Smooth muscle cell (in vitro differentiated cells): ENCODE measurements around the gene ADAM12. TPM values are rescaled to one million over a fixed set of nuclear protein-coding genes. Genes with fewer than 3 reads are reported as not detected.

Experiments
- DNase-seq: peaks from one replicate; lab custom pipeline; 2025; ENCODE audit not compliant: unreplicated experiment; lab: John Stamatoyannopoulos, UW
- H2AFZ ChIP-seq: fragments of 200-600 bp; sonication (generic); 2 replicates; pipeline ENCODE4 v1.6.0; 2016; ENCODE audit warnings: antibody characterized with exemption, low read depth, mild to moderate bottlenecking
- H3F3A ChIP-seq: fragments of 200-600 bp; sonication (generic); 2 replicates; pipeline ENCODE4 v1.6.0; 2017; ENCODE audit warnings: antibody characterized with exemption, low read depth
- H3K27ac ChIP-seq: fragments of 200-600 bp; sonication (generic); 2 replicates; pipeline ENCODE4 v1.5.1; 2016; ENCODE audit warnings: low read depth, mild to moderate bottlenecking
- H3K27me3 ChIP-seq: fragments of 200-600 bp; sonication (generic); 2 replicates; pipeline ENCODE4 v1.6.1; 2016; ENCODE audit warnings: low read depth, mild to moderate bottlenecking
- H3K36me3 ChIP-seq: fragments of 200-600 bp; sonication (generic); 2 replicates; pipeline ENCODE4 v1.5.1; 2016; ENCODE audit warnings: low read depth
- H3K4me1 ChIP-seq: fragments of 200-600 bp; sonication (generic); 2 replicates; pipeline ENCODE4 v1.5.1; 2016; ENCODE audit warnings: low read depth
- H3K4me2 ChIP-seq: fragments of 200-600 bp; sonication (generic); 2 replicates; pipeline ENCODE4 v1.6.0; 2016; ENCODE audit warnings: mild to moderate bottlenecking
- H3K4me3 ChIP-seq: fragments of 200-600 bp; sonication (generic); 2 replicates; pipeline ENCODE4 v1.5.1; 2016; ENCODE audit warnings: mild to moderate bottlenecking
- H3K79me2 ChIP-seq: fragments of 200-600 bp; sonication (generic); 2 replicates; pipeline ENCODE4 v1.6.0; 2016; ENCODE audit warnings: low read depth, mild to moderate bottlenecking
- H3K9ac ChIP-seq: fragments of 200-600 bp; sonication (generic); 2 replicates; pipeline ENCODE4 v1.6.0; 2016; ENCODE audit warnings: low read depth
- H3K9me3 ChIP-seq: fragments of 200-600 bp; sonication (generic); replicated peaks from 2 replicates; pipeline ENCODE4 v1.5.1; 2016; ENCODE audit warnings: low read depth
- H4K20me1 ChIP-seq: fragments of 200-600 bp; sonication (generic); 2 replicates; pipeline ENCODE4 v1.6.0; 2016; ENCODE audit warnings: low read depth
- WGBS: methylation state at CpG from one replicate; pipeline ENCODE4 v1.1.7; 2016; ENCODE audit warnings: low lambda C conversion rate; 5-methylcytosine and 5-hydroxymethylcytosine counted together
- polyA plus RNA-seq: library from polyadenylated mRNA; unstranded; fragments of >200 nt; fragmentation: Nextera tagmentation; extraction: Ambion mirVana; gene quantifications from 2 replicates; pipeline ENCODE4 v1.2.1, GENCODE V29; 2016
- total RNA-seq: library from RNA; depleted of rRNA; stranded (reverse); fragments of >200 nt; gene quantifications from 2 replicates; pipeline ENCODE4 v1.2.3, GENCODE V29; 2014
- TF ChIP-seq, protein P1 (sequence below): fragments of 200-600 bp; sonication (generic); IDR thresholded peaks from 2 replicates; pipeline ENCODE4 v1.5.1; 2017; ENCODE audit warnings: borderline replicate concordance, mild to moderate bottlenecking, antibody characterized with exemption; ENCODE audit not compliant: insufficient read depth, poor library complexity, severe bottlenecking

ADAM12 gene
- total and polyA plus RNA-seq, 2 experiments from 2014 or later: 40.0 to 54.3 TPM

- peaks cover 48% of the 10 kb centered on the region for H3K79me2 ChIP-seq
Measured at GRCh38 chr10:126235979-126236851, 152.1 kb downstream of the ADAM12 start.

DNA sequence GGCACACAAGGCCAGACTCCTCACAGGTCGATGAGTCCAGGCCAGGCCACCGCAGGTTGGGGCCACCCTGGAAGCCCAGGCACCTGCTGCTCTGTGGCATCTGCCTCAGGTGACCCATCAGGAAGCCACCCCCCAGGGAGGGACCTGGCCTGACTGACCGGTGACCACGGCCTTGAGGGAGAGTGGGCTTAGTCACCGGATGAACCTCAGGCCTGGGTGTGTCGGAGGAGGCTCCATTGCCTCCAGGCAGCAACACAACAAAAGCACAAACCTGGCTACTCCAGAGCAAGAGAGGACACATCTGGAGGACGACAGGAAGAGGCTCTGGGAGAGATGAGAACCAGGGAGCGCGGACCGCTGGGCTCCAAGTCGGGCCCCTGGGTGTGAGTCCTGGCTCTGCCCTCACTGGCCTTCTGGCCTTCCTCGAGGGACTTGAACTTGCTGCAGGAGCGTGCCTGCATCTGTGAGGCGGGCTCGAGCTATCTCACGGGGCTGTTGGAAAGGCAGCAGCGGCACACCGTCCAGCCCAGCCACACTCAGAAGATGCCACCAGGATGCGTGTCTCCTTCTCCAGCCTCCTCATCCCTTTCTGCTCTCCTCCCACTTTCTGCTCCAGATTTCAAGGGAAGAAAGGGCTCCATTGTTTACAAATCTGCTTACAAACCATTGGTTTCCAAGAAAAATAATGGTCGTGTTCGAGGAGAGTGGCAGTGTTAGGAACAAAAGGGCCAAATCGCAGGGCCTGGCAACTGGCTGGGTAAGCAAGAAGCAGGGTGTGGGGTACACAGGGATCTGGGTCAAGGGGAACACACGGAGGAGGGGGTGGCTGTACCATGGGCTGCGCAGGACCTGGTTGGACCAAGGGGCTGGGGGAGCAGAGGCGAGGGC is 152.9 kb downstream of the ADAM12 start:
- TF ChIP-seq, protein P1, sequence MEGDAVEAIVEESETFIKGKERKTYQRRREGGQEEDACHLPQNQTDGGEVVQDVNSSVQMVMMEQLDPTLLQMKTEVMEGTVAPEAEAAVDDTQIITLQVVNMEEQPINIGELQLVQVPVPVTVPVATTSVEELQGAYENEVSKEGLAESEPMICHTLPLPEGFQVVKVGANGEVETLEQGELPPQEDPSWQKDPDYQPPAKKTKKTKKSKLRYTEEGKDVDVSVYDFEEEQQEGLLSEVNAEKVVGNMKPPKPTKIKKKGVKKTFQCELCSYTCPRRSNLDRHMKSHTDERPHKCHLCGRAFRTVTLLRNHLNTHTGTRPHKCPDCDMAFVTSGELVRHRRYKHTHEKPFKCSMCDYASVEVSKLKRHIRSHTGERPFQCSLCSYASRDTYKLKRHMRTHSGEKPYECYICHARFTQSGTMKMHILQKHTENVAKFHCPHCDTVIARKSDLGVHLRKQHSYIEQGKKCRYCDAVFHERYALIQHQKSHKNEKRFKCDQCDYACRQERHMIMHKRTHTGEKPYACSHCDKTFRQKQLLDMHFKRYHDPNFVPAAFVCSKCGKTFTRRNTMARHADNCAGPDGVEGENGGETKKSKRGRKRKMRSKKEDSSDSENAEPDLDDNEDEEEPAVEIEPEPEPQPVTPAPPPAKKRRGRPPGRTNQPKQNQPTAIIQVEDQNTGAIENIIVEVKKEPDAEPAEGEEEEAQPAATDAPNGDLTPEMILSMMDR: no peak
- H3K79me2 ChIP-seq: peaks cover 42% of the 10 kb centered on the region

More at GRCh38 chr10:126235979-126236851, 152.1 kb downstream of the ADAM12 start:
- Histone ChIP-seq H3K9ac (no peak overlapping the region), H3K27me3 (no peaks in the 10 kb centered on the region), H3F3A (no peaks in the 10 kb centered on the region), H3K9me3 (no peaks in the 10 kb centered on the region), H3K27ac (no peak overlapping the region), H3K4me1 (no peaks in the 10 kb centered on the region), H3K4me3 (no peak overlapping the region), H3K4me2 (no peak overlapping the region), H3K36me3 (no peaks in the 10 kb centered on the region), H2AFZ (no peak overlapping the region), H4K20me1 (no peaks in the 10 kb centered on the region)
- TF ChIP-seq, protein P1: no peak
- WGBS: 94% methylated on average over 12 of the region's 12 CpGs
- DNase-seq: no peak

DNA sequence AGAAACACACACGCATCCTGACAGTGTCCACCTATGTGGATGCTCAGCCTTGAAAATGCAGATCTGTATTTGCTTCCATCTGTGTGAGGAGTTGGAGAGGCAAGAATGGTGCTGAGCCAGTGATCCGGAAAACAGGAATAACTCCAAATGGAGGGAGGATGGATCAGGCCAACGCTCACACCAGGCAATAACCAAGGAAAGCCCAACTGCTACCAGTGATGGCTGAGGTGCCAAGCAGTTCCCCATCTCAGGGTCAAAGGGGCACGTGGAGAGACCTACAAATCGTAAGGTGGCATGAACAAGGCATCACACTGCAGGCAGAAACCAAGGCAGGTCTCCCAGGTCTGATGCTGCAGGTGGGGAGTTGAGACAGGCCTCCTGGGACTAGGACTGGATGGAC is 153.6 kb downstream of the ADAM12 start:
- no peak for DNase-seq
- Histone ChIP-seq H4K20me1 (no peaks in the 10 kb centered on the region), H3K9ac (no peak overlapping the region), H3K27ac (no peak overlapping the region), H3K4me2 (no peak overlapping the region), H3K4me3 (no peak overlapping the region), H3K4me1 (no peaks in the 10 kb centered on the region), H3K36me3 (no peaks in the 10 kb centered on the region), H3K9me3 (no peaks in the 10 kb centered on the region), H3K79me2 (peaks cover 45% of the 10 kb centered on the region), H3K27me3 (no peaks in the 10 kb centered on the region), H3F3A (no peaks in the 10 kb centered on the region), H2AFZ (no peak overlapping the region)
- WGBS: 98% methylated on average over 5 of the region's 5 CpGs
- TF ChIP-seq, protein P1: no peak

More for the DNA sequence above, 152.9 kb downstream of the ADAM12 start:
- no peaks in the 10 kb centered on the region for H3K4me1 ChIP-seq
- no peak overlapping the region for H3K9ac ChIP-seq
- H2AFZ ChIP-seq: no peak overlapping the region
- no peak for DNase-seq
- no peaks in the 10 kb centered on the region for H4K20me1 ChIP-seq
- no peaks in the 10 kb centered on the region for H3F3A ChIP-seq
- WGBS: 89% methylated on average over 25 of the region's 25 CpGs
- no peak overlapping the region for H3K4me3 ChIP-seq
- no peak overlapping the region for H3K4me2 ChIP-seq
- no peaks in the 10 kb centered on the region for H3K9me3 ChIP-seq
- no peaks in the 10 kb centered on the region for H3K27me3 ChIP-seq
- no peaks in the 10 kb centered on the region for H3K36me3 ChIP-seq
- H3K27ac ChIP-seq: no peak overlapping the region
